NCI-H345 treated with DMSO at 0.1 percent for 48 hours (cell line): ENCODE data around the gene MCTP1.

Experiments
- DNase-seq: peaks from one replicate; lab custom pipeline; 2025; ENCODE audit not compliant: unreplicated experiment; lab: John Stamatoyannopoulos, UW

The MCTP1 gene

DNA sequence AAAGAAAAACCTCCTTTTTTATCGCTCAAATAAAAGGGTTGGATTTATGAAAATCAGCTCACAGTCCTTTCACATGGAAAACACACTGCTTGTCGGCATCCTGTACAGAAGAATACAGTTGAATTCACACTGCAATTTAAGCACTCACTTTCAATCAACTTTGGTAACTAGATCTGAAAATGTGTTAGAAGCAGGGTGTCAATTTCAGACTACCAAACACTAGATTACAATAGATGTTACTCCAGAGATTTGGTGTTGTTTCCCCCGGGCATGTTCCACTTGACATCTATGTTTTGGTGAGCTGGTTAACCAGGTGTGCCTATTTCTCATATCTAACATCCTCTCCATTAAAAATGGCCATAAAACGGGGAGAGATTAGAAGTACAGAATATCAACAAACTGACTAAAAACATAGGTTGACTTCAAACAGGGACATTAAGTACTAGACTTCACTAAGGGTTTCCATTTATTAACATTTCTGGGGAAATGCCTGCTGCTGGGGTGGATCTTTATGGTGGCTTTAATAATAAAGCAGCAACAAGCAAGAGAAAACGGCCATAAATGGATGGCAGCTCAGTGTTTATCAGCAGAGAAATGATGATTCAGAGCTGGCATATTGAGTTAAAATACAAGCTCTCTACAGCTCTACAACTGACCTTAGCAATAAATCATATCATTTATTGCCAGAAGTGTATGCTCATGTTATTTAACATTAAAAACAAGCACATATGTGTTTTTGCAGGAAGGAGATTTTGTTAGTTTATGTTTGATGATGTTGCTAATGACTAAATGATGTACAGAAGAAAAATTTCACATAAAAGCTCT, 507.6 kb downstream of the MCTP1 start:
- DNase-seq: no peak

GRCh38 chr5:94776167-94776566, 508.7 kb downstream of the MCTP1 start:
- DNase-seq: no peak

GRCh38 chr5:94775088-94775487, 509.8 kb downstream of the MCTP1 start:
- no peak for DNase-seq

DNA sequence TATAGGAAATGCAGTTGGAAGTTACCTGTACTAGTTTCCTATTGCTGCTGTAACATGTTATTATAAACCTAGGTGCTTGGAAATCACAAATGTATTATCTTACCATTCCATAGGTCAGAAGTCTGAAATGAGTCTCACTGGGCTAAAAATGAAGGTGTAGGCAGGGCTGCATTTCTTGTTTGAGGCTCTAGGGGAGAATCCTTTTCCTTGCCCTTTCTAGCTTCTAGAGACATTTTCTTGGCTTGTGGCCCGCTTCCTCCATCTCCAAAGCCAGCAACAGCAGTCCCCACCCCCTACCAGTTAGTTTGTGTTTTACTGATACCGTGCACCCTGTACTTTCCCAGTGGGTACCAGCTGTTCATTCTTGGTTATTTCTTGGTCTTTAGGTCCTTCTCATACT, 513.2 kb downstream of the MCTP1 start:
- no peak for DNase-seq

DNA sequence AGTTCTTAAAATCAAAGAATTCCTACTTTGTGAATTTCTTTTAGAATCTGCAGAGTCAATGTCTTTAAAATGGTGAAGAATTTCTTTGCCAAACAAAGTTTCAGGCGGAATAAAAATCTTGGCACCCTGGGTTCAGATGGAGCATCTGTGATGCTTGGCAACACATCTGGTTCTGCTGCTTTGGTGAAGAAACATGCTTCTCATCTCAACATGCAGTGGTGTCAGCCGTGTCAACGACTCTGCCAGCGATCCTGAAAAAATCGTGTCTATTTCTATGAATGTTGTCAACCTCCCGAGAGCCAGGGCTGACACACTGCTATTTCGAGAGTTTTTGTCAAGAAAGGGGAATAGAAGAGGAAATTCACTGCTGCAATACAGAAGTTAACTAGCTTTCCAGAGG, 514.9 kb downstream of the MCTP1 start:
- no peak for DNase-seq

DNA sequence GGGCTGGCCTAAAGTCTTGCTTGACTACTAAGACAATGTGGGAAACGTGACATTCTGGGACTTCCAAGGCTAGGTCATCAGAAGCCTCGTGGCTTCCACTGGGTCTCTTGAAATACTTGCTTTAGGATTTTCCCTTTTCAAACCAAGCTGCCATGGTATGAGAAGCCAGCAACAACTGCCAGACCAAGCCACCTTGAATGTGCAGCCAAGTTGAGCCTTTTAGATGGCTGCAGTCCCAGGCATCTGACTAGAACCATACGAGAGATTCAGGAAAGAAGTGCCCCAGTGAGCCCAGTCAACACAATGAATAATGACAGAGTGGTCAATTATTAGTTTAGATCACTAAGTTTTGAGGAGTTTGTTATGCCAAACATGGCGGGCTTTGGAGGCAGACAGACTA, 523.1 kb downstream of the MCTP1 start:
- DNase-seq: no peak

DNA sequence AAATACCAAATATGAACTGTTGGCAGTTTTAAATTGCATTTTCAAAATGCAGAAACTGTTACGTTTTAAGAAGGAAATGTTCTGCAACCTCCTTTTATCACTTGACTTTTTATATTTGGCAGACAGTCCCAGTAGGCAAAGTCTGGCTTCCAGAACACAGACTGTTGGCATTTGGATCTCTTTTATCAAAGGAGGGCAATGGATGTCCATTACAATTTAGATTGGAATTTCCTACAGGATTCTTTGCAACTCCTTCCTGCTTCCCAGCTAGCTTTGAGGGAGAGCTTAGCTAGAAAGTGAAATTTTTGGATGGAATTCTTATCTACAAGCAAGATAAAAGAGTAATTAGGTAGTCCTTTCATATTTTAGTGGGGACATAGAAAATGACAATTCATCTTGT, 523.8 kb downstream of the MCTP1 start:
- DNase-seq: no peak

GRCh38 chr5:94759961-94760360, 524.9 kb downstream of the MCTP1 start:
- no peak for DNase-seq

GRCh38 chr5:94759022-94759421, 525.9 kb downstream of the MCTP1 start:
- no peak for DNase-seq

GRCh38 chr5:94754824-94755223, 530.1 kb downstream of the MCTP1 start:
- no peak for DNase-seq

DNA sequence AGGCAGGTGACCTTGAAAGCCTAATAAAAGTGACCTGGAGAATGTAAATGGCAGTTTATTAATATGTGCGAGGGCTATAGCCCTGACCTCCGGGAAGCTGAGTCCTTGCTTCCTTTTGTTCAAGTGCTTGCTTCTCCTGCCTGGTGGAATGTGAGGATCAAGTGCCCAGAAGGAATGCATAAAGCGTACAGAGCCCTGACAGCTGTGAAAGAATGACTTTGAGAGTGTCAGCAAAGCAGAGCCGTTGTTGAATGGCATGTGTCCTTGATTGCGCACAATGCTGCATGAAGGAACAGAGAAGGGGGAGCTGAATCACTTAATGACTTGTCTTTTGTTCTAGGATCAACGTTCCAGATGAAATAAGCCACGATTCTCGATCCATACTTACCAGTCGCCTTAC, 533.4 kb downstream of the MCTP1 start:
- no peak for DNase-seq

DNA sequence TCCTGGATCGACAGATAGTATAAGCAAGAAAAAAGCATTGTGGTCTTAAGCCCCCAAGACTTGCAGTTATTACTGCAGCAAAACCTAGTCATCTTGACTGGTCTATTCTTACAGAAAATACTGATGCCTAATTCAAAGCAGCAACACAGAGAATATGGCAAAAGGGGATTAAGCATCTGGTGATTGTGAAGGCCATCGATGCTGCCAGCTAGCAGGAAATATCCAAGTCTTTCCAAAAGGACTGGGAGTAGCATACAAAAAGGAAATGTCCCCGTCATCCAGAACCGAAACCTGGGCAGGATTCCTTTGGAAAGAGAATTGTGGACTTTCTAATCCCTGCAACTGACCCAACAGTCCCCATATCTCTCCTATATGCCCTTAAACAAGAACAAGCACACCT, 534.2 kb downstream of the MCTP1 start:
- no peak for DNase-seq

GRCh38 chr5:94749042-94749441, 535.9 kb downstream of the MCTP1 start:
- no peak for DNase-seq

GRCh38 chr5:94748212-94748611, 536.7 kb downstream of the MCTP1 start:
- no peak for DNase-seq

DNA sequence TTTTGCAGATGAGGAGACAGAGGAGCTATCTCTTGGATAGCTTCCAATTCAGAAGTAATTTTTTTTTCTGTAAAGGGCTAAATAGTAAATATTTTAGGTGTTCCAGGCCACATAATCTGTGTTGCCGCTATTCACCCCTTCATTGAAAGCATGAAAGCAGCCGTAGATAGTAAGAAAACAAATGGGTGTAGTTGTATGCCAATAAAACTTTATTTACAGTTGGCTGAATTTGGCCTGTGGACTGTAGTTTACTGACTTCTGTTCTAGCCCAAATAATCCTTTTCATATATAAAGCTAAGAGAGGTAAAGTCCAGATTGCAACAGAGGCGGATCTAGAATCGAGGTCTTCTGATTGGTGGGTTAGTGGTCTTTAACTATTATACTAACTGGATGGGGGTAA, 537.5 kb downstream of the MCTP1 start:
- no peak for DNase-seq

DNA sequence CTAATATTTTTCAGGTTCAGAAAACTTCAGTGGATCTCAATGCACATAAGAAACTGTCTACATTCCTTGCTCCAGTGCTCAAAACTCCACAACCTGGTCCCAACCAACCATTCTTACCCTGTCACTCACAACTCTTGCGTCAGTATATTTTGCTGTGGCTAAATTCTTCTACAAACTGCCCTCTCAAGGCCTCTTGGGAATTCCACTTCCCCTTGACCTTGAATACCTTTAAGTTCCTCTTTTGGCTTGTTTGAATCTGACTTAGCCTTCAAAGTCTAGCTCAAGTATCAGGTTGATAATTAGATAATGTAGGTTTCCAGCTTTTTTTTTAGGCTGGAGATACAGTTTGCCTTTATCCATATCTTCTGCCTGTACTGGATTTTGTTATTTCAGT, 538.2 kb downstream of the MCTP1 start:
- no peak for DNase-seq

- DNase-seq: no peak
These were observed 538.8 kb downstream of the MCTP1 start for GRCh38 chr5:94745786-94746730.

- DNase-seq: no peak
These were observed 540.0 kb downstream of the MCTP1 start for GRCh38 chr5:94744906-94745305.

- DNase-seq: no peak
These were observed 542.0 kb downstream of the MCTP1 start for GRCh38 chr5:94742852-94743251.

DNA sequence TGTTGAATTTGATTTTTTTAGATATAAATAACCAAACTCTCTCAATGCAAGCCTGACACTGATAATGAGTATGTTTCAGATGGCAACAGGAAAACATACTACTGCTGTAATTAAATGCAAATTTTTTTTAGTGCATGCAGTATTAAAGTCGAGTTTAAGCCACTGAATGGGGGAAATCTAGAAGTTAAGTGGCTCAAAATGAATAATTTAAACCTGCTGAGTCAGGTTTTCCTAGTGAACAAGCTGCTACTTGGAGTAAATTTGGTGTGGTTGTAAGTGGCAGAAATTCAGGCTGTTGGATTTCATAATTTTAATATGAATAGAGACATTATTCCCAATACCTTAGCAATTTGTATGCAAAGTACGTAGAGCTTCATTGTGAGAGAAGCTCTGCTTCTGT, 544.6 kb downstream of the MCTP1 start:
- no peak for DNase-seq

- no peak for DNase-seq
These were observed 548.4 kb downstream of the MCTP1 start for GRCh38 chr5:94736498-94736897.

- DNase-seq: no peak
These were observed 553.4 kb downstream of the MCTP1 start for GRCh38 chr5:94731471-94731870.
